ENCODE measurements around the gene SP3.

Gene SP3

GRCh38 chr2:173943738-173944137, 21.4 kb downstream of the SP3 start:
- H3K79me2 ChIP-seq (ENCODE audit: control insufficient read depth, insufficient read depth, low read length, poor library complexity) = peaks cover 17% of the 10 kb centered on the region
- no peak overlapping the region for H3K23ac ChIP-seq (ENCODE audit: low read length)
- H3K14ac ChIP-seq (ENCODE audit: low read length) = no peak overlapping the region
- no peak overlapping the region for H3K9ac ChIP-seq (ENCODE audit: low read length)
- H3K27me3 ChIP-seq (ENCODE audit: insufficient read depth, low read length) = no peaks in the 10 kb centered on the region
- H2BK120ac ChIP-seq (ENCODE audit: insufficient read depth, low read length, poor library complexity) = no peak overlapping the region
- no peak overlapping the region for H3K4me2 ChIP-seq (ENCODE audit: low read length)
- H2AK5ac ChIP-seq (ENCODE audit: low read length) = no peak overlapping the region
- no peak overlapping the region for H2BK12ac ChIP-seq (ENCODE audit: low read length)
- H3K4me3 ChIP-seq (ENCODE audit: low read depth, low read length) = no peak overlapping the region
- no peaks in the 10 kb centered on the region for H3K9me3 ChIP-seq (ENCODE audit: insufficient read depth, low read depth, low read length)
- peak overlapping the region; percentile 86 for H3K4ac ChIP-seq (ENCODE audit: low read depth, low read length)
- no peak overlapping the region for H4K12ac ChIP-seq (ENCODE audit: low read depth, low read length)
- no peak overlapping the region for H3K18ac ChIP-seq (ENCODE audit: low read length)
- H4K8ac ChIP-seq (ENCODE audit: low read depth, low read length) = no peak overlapping the region
- H3K79me1 ChIP-seq (ENCODE audit: low read length) = peaks cover 3% of the 10 kb centered on the region
- H3K4me1 ChIP-seq (ENCODE audit: control insufficient read depth in 1 of 2, insufficient read depth in 2 of 2, low read length in 2 of 2) = peaks cover 7 to 8% of the 10 kb centered on the region in 2 experiments
- H4K91ac ChIP-seq (ENCODE audit: low read depth, low read length) = no peak overlapping the region
- no peak overlapping the region for H2BK5ac ChIP-seq (ENCODE audit: low read depth, low read length, poor library complexity)
- peak; percentile 65 to 90 for DNase-seq
- H2AFZ ChIP-seq (ENCODE audit: insufficient read depth, low read length, poor library complexity) = no peak overlapping the region
- peaks cover 0 to 4% of the 10 kb centered on the region in 2 experiments for H3K36me3 ChIP-seq (ENCODE audit: control insufficient read depth in 1 of 2, insufficient read depth in 2 of 2, low read length in 2 of 2)
- H3K27ac ChIP-seq (ENCODE audit: low read depth, low read length) = peak overlapping the region; percentile 19
- no CpG with 5 or more reads among the region's 3 CpGs for WGBS (ENCODE audit: extremely low coverage, insufficient coverage, insufficient read length)

- no CpG with 5 or more reads among the region's 3 CpGs for WGBS (ENCODE audit: extremely low coverage, insufficient coverage, insufficient read length)
Measured at GRCh38 chr2:173942861-173943523, 22.2 kb downstream of the SP3 start.

GRCh38 chr2:173941567-173941966, 23.6 kb downstream of the SP3 start:
- Histone ChIP-seq H2BK5ac (ENCODE audit: low read depth, low read length, poor library complexity) (no peak overlapping the region), H3K4me2 (ENCODE audit: low read length) (no peak overlapping the region), H2AK5ac (ENCODE audit: low read length) (no peak overlapping the region), H3K4me1 (ENCODE audit: control insufficient read depth in 1 of 2, insufficient read depth in 2 of 2, low read length in 2 of 2) (peaks cover 7 to 8% of the 10 kb centered on the region in 2 experiments), H3K79me2 (ENCODE audit: control insufficient read depth, insufficient read depth, low read length, poor library complexity) (peaks cover 14% of the 10 kb centered on the region), H3K9me3 (ENCODE audit: insufficient read depth, low read depth, low read length) (no peaks in the 10 kb centered on the region), H2BK12ac (ENCODE audit: low read length) (no peak overlapping the region), H3K18ac (ENCODE audit: low read length) (no peak overlapping the region), H3K36me3 (ENCODE audit: control insufficient read depth in 1 of 2, insufficient read depth in 2 of 2, low read length in 2 of 2) (peaks cover 0 to 2% of the 10 kb centered on the region in 2 experiments), H3K23ac (ENCODE audit: low read length) (no peak overlapping the region), H3K27me3 (ENCODE audit: insufficient read depth, low read length) (no peaks in the 10 kb centered on the region), H4K8ac (ENCODE audit: low read depth, low read length) (no peak overlapping the region), H2BK120ac (ENCODE audit: insufficient read depth, low read length, poor library complexity) (no peak overlapping the region), H4K91ac (ENCODE audit: low read depth, low read length) (no peak overlapping the region), H3K4ac (ENCODE audit: low read depth, low read length) (peak overlapping the region; percentile 43), H4K12ac (ENCODE audit: low read depth, low read length) (no peak overlapping the region), H3K27ac (ENCODE audit: low read depth, low read length) (no peak overlapping the region), H3K79me1 (ENCODE audit: low read length) (peaks cover 3% of the 10 kb centered on the region), H3K9ac (ENCODE audit: low read length) (no peak overlapping the region), H2AFZ (ENCODE audit: insufficient read depth, low read length, poor library complexity) (no peak overlapping the region), H3K14ac (ENCODE audit: low read length) (no peak overlapping the region), H3K4me3 (ENCODE audit: low read depth, low read length) (no peak overlapping the region)
- no peak for DNase-seq
- WGBS (ENCODE audit: extremely low coverage, insufficient coverage, insufficient read length) = no CpG with 5 or more reads among the region's 1 CpG

More at GRCh38 chr2:173942861-173943523, 22.2 kb downstream of the SP3 start:
- no peak overlapping the region for H3K23ac ChIP-seq (ENCODE audit: low read length)
- H2BK12ac ChIP-seq (ENCODE audit: low read length) = no peak overlapping the region
- H3K27me3 ChIP-seq (ENCODE audit: insufficient read depth, low read length) = no peaks in the 10 kb centered on the region
- no peak overlapping the region for H2AK5ac ChIP-seq (ENCODE audit: low read length)
- no peak overlapping the region for H2BK5ac ChIP-seq (ENCODE audit: low read depth, low read length, poor library complexity)
- H3K14ac ChIP-seq (ENCODE audit: low read length) = no peak overlapping the region
- no peak overlapping the region for H2AFZ ChIP-seq (ENCODE audit: insufficient read depth, low read length, poor library complexity)
- H4K8ac ChIP-seq (ENCODE audit: low read depth, low read length) = no peak overlapping the region
- peaks cover 3% of the 10 kb centered on the region for H3K79me1 ChIP-seq (ENCODE audit: low read length)
- no peak overlapping the region for H3K4me2 ChIP-seq (ENCODE audit: low read length)
- no peak overlapping the region for H3K4me3 ChIP-seq (ENCODE audit: low read depth, low read length)
- peak; percentile 54 to 89 for DNase-seq
- peak overlapping the region; percentile 64 for H3K4ac ChIP-seq (ENCODE audit: low read depth, low read length)
- H4K12ac ChIP-seq (ENCODE audit: low read depth, low read length) = no peak overlapping the region
- no peak overlapping the region for H2BK120ac ChIP-seq (ENCODE audit: insufficient read depth, low read length, poor library complexity)
- no peak overlapping the region for H3K27ac ChIP-seq (ENCODE audit: low read depth, low read length)
- peaks cover 7 to 8% of the 10 kb centered on the region in 2 experiments for H3K4me1 ChIP-seq (ENCODE audit: control insufficient read depth in 1 of 2, insufficient read depth in 2 of 2, low read length in 2 of 2)
- H3K9me3 ChIP-seq (ENCODE audit: insufficient read depth, low read depth, low read length) = no peaks in the 10 kb centered on the region
- peaks cover 17% of the 10 kb centered on the region for H3K79me2 ChIP-seq (ENCODE audit: control insufficient read depth, insufficient read depth, low read length, poor library complexity)
- H4K91ac ChIP-seq (ENCODE audit: low read depth, low read length) = no peak overlapping the region
- H3K36me3 ChIP-seq (ENCODE audit: control insufficient read depth in 1 of 2, insufficient read depth in 2 of 2, low read length in 2 of 2) = peaks cover 0 to 4% of the 10 kb centered on the region in 2 experiments
- no peak overlapping the region for H3K18ac ChIP-seq (ENCODE audit: low read length)
- H3K9ac ChIP-seq (ENCODE audit: low read length) = no peak overlapping the region

GRCh38 chr2:173940208-173941020, 24.8 kb downstream of the SP3 start:
- H3K4ac ChIP-seq (ENCODE audit: low read depth, low read length) = peak overlapping the region; percentile 24
- H2AK5ac ChIP-seq (ENCODE audit: low read length) = no peak overlapping the region
- H3K23ac ChIP-seq (ENCODE audit: low read length) = no peak overlapping the region
- DNase-seq = peak; percentile 5 to 62
- no CpG with 5 or more reads among the region's 5 CpGs for WGBS (ENCODE audit: extremely low coverage, insufficient coverage, insufficient read length)
- no peak overlapping the region for H3K9ac ChIP-seq (ENCODE audit: low read length)
- H3K14ac ChIP-seq (ENCODE audit: low read length) = no peak overlapping the region
- no peaks in the 10 kb centered on the region for H3K9me3 ChIP-seq (ENCODE audit: insufficient read depth, low read depth, low read length)
- H3K36me3 ChIP-seq (ENCODE audit: control insufficient read depth in 1 of 2, insufficient read depth in 2 of 2, low read length in 2 of 2) = peaks cover 0 to 5% of the 10 kb centered on the region in 2 experiments
- no peak overlapping the region for H3K4me2 ChIP-seq (ENCODE audit: low read length)
- H2BK120ac ChIP-seq (ENCODE audit: insufficient read depth, low read length, poor library complexity) = no peak overlapping the region
- H3K18ac ChIP-seq (ENCODE audit: low read length) = no peak overlapping the region
- H4K8ac ChIP-seq (ENCODE audit: low read depth, low read length) = no peak overlapping the region
- H3K79me1 ChIP-seq (ENCODE audit: low read length) = peaks cover 3% of the 10 kb centered on the region
- H2BK5ac ChIP-seq (ENCODE audit: low read depth, low read length, poor library complexity) = no peak overlapping the region
- no peak overlapping the region for H3K4me3 ChIP-seq (ENCODE audit: low read depth, low read length)
- H4K91ac ChIP-seq (ENCODE audit: low read depth, low read length) = no peak overlapping the region
- H2AFZ ChIP-seq (ENCODE audit: insufficient read depth, low read length, poor library complexity) = no peak overlapping the region
- H3K27me3 ChIP-seq (ENCODE audit: insufficient read depth, low read length) = no peaks in the 10 kb centered on the region
- H3K27ac ChIP-seq (ENCODE audit: low read depth, low read length) = no peak overlapping the region
- H3K4me1 ChIP-seq (ENCODE audit: control insufficient read depth in 1 of 2, insufficient read depth in 2 of 2, low read length in 2 of 2) = peaks cover 7 to 8% of the 10 kb centered on the region in 2 experiments
- peaks cover 16% of the 10 kb centered on the region for H3K79me2 ChIP-seq (ENCODE audit: control insufficient read depth, insufficient read depth, low read length, poor library complexity)
- H2BK12ac ChIP-seq (ENCODE audit: low read length) = no peak overlapping the region
- H4K12ac ChIP-seq (ENCODE audit: low read depth, low read length) = no peak overlapping the region

Data from trophoblast cell (in vitro differentiated cells and primary cell).